HG03135 (cell line): Measurements from ENCODE around the gene RAB11FIP5.
"Not testable (repeated sequence)": the region's sequence is repeated elsewhere in the genome, so short reads cannot be mapped to it uniquely, and the experiment has no call there.

ENCODE experiments used
- ATAC-seq: cut with Tn5 transposase; IDR thresholded peaks from one replicate; pipeline ENCODE4 v1.9.1; 2021; ENCODE audit warnings: mild to moderate bottlenecking, moderate library complexity; ENCODE audit not compliant: unreplicated experiment

Gene RAB11FIP5

DNA sequence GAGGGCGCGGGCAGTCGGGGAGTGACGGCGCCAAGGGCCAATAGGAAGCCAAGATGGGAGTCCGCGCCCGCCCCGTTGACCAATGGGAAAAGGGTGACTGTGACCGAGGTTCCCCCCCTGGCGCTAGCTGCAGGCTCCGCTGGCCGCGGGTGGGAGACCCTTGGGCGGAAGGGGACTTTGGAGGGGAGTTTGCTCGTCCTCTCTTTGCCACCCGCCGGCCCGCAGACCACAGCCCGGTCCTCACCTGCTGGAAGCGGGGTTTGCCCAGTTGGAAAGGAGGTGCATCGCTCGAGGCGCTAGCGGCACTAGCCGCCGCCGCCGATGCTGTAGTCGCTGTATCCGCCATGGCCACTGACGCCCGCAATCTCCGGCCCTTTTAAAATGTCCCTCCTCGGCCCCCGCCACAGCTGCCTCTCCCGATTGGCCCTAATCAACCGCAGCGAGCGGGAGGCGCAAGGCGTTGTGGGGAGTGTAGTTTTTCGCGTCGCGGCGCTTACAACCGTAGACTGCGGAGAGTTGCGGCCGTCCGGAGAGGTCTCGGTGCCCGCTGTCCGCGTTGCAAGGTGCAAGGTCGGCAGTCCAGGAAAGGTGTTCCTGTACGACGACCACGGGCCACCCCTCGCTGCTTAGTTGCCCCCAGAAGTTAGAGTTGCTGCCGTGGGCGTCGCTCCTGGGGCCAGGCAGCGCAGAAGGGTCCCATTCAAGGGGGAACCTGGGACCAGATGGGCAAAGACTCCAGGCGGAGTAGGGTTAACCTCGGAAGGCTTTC, 41.2 kb downstream of the RAB11FIP5 start, which contains the start of gene SFXN5:
Gene SFXN5 (minus strand): TSS at position 353 of the 769 bp plus-strand sequence. CDS start 7 bp downstream, at position 346.
- peak; percentile 91 for ATAC-seq

DNA sequence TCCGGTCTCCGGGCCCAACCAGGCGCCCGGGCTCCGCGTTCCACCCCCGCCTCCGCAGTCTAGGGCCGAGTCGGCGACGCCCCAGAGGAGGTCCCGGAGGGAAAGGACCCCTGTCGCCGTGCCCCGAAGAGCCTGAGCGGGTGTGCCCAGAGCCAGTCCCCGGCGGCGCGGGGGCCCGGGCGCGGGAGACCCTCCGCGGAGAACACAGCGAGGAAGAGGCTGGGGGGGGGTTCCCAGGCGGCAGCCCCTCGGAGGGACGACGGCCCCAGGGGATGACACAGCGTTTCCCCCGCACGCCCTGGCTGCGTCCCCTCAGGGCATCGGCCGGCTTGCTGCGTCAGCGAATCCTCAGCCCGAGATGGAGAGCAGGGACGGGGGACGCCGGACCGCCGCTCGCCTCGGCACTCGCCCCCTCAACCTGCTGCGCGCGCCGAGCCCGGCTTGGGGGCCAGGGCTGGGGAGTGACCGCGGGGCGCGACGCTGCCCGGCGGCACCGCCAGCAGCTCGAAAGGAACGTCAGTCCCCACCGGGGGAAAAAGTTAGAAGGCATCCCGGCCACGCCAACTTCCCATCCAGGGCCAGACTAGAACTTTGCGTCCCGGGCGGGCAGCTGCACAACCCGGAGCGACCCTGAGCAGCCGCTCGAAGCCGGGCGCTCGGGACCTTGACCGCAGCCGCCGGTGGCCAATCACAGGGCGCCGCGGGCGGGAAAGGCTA, 41.9 kb downstream of the RAB11FIP5 start:
- peak; percentile 17 for ATAC-seq

DNA sequence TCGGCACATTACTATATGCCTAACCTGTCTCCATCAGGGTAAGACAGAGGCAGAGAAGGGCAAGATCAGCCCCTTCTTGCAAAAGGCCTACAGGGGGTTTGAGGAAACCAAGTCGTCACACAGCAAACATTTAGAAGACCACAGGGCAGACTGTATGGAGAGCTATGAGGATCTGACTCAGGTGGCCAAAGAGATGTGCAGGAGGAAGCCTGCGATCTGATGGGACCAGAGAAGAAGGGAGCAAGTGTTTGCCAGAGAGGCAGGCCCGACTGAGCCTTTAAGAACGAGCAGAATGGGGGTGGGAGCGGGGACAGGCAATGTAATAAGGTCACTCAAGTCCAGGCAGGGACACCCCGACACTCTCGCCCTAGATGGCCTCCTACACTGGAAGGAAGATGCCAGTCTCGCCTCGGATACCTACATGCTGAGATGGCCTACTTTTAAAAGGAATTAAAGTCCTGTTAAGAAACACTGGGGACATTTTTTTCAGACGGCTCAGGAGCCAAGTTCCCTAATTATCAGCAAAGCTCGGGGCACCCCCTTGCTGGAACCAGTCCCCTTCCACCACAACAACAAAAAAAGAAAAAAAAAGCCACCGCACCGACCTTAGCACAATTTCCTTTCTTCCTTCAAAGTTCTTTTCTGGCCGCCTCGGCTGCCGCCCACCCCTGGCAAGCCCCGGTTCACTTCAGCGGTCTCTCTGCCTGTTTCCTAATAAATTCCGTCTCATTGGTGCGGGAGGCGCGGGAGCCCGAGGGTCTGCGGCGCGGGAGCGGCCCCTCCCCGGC, 42.7 kb downstream of the RAB11FIP5 start:
- ATAC-seq: no peak

DNA sequence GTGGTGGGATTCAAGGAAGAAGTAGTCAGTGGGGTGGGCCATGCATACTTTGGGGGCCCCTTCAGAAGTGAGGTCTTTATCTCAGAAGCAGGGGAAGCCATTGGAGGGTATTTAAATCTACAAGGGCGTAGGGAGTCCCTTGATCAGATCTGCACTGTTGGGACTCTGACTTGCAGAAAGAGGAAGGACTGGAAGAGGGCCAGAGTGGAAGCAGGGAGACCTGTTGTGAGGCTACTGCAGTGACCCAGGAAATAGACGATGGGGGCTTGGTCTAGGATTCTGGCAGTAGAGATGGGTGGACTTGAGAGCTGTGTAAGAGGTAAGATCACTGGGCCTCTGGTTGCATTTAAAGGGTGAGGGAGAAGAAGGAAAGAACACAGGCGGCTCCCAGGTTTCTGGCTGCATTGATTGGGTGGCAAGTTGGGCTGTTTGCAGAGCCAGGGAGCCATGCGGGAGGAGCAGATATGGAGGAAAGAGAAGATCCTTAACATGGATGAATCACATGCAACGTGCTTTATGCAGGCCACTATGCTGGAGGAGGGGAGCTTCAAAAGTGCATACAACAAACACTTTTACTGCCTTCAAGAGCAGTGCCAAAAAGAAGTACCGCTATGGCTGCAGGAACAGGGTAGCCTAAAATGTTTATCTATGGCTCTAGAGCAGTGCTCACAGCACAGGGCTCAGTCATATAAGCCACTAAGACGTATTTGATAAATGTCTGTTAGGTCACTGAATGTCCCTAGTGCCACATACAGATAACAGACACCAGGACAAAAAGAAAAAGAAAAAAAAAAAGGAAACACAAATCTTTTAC, 43.5 kb downstream of the RAB11FIP5 start:
- no peak for ATAC-seq

DNA sequence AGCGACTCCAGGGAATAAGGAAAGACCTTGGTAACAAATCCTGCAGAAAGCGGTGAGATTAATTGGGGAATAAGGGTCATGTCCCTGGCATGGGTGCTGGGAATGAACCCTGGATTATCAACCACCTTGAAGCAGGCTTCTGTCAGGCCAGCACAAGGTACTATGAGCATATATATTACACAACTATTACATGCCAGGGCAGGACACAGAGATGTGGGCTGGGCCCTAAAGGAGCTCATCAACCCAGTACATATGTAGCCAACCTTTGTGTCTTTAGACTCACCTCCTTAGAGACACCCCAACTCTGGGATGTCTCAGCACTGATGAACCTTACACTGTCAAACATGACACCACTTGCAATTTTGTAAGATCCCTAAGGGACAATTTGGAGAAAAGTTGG, 44.6 kb downstream of the RAB11FIP5 start:
- no peak for ATAC-seq

DNA sequence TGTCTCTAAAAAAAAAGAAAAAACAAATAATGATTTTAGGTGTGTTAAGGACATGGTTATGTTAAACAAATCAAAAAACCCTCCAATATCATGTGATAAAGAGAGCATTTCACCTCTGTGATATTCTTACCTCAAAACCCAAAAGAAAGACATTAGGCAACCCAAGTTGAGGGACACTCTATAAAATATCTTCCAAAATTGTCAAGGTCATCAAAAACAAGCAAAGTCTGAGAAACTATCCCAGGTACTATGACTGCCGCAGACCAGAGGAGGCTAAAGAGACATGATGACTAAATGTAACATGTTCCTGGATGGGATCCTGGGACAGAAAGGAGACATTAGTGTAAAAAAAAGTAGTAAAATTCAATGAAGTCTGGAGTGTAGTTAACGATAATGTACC, 45.7 kb downstream of the RAB11FIP5 start:
- ATAC-seq: no peak

DNA sequence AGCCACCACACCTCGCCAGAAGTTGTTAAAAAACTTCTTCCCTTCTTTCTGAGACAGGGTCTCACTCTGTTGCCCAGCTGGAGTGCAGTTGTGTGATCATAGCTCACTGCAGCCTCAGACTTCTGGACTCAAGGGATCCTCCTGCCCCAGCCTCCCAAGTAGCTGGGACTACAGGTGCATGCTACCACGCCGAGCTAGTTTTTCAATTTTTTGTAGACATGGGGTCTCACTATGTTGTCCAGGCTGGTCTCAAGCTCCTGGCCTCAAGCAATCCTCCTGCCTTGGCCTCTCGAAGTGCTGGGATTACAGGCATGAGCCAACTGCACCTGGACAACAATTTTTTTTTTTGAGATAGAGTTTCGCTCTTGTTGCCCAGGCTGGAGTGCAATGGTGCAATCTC, 47.7 kb downstream of the RAB11FIP5 start:
- not testable (repeated sequence) for ATAC-seq

DNA sequence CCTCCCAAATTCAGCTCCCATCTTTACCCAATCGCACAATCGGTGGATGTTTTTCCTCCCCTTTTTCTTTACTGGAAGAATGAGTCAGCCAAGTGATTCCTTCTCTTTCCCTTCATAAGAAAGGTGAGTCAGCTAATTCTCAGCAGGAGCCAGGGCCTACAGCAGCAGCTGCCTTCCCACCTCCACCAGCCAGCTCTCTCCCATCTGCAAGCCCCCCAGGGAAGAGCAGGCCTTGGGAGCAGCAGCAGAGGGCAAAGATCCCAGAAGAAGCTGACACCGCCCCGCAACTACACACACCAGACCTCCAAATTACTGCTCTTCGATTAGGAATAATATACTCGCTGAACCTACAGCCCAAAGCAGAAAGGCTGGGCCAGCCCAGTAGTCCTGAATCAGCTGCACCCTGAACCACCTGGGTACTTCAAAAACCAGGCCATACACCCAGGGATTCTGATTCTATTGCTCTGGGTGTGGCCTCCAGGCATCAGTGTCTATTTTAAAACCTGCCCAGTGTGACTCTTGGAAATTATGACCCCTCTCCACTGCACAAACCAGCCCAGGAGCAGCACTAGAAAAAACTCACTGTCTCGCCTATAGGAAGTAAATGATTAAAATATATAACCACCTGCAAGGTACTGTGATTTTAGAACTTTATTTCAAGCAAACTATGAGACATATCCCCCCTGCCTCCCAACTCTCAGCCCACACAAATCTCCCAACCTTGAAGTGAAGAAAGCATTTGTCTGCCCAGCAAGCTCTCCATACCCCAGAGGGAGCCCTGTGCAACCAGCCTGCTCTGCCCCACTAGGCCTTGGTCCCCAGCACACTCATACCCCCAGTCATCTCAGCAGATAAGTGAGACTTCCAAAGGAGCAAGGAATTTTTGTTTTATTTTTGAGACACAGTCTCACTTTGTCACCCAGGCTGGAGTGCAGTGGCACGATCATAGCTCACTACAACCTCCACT, 48.6 kb downstream of the RAB11FIP5 start:
- no peak for ATAC-seq

DNA sequence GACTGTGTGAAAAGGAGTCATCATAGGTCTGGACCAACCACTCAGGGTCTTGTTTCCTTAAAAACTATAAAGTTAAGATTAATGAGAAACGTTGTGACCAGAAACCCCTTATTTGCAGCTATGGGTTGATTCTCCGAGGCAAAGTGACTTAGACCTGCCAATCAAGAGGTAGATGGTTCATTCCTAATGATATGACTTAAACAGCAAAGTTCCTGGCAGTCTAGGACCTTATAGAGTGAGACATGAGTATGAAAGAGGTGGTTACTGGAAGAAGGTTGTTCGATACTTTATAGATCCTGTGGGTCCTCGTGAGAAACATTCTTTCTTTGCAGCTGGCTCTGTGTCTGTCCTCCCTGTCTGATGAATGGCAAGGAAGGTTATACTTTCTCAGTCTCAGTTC, 49.3 kb downstream of the RAB11FIP5 start:
- no peak for ATAC-seq

DNA sequence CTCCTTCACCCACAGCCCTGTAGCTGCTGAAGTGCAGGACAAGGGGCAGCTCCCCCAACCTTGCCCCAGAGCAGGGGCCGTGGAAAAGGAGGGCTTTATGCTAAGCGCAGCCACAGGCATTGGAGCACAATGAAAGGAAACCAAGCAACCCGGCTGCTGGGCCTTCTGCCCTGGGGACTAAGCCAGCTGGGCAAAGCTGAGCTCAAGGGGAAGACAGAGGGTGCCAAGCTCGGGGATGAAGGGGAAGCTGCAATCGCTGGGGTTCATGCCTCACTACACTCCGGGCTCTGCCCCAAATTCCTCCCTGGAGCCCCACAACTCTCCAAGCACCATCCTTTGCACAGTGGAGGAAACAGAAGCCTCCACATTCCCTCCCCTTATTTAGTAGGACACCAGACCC, 53.6 kb downstream of the RAB11FIP5 start:
- ATAC-seq: no peak

DNA sequence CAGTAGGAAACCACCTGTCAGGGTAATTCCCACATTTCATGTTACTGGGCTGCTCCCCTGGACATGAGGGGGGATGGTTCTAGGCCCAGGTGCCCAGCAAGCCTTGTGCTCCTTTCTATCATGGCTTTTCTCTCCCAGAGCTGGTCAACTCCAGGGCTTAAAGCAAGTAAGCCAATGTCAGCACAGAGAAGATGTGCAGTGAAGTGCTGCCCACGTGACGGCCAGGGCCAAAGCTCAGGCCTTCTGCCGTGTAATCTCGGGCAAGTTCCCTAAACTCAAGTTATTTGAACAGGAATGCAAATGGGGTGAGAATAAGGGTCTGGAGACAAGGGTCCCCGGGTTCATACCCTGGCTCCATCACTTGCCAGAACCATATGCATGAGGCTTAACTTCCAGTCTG, 57.8 kb downstream of the RAB11FIP5 start:
- ATAC-seq: no peak

DNA sequence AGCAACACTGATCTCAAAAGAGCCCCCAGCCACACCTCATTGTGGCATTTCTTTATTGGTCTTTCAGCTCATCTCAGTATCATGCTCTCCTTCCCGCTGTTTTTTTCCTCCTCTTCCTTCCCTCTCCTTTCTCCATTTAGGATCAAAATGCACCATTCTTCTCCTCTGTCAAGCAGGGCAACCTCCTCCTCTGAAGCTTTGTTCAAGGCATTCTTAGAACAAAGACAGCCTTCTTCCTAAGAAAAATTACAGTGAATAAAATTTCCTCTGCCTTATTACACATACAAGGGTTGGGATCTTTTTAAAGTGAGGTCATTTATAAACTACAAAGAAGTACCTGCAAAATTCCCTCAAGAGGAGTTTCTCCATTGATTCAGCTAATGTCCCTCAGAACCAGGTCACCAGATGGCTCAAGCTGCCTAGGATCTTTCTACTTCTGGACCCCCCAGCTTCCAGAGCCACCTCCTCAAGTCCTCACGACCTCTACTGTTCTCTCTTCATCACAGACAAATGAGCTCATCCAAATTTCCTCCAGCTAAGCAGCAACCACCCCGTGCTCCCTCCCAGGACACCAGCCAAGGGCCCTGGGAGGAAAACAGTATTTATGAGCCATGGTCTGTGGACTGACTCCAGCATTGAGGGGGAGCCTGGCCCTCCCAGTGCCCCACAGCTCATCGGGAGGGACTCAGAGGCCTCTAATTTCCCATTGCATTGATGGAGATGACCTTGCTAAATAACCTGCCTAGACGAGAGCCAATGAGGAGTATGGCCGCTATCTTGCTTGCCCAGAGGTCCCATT, 59.2 kb downstream of the RAB11FIP5 start:
- no peak for ATAC-seq

DNA sequence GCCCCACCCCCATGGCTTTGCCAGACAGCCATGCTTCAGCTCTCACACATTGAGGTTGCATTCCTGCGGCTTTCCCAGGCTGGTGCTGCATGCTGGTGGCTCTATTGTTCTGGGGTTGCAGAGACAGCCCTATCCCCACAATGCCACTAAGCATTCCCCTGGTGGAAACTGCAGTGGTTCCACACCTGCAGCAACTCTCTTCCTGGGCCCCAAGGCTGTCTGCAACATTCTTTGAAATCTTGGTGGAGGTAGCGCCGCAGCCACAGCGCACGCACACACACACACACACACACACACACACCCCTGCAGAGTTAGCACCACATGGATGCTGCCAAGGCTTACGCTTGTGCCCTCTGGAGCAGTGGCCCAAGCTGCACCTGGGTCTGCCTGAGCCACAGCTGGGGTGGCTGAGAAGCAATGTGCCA, 62.6 kb downstream of the RAB11FIP5 start:
- no peak for ATAC-seq

DNA sequence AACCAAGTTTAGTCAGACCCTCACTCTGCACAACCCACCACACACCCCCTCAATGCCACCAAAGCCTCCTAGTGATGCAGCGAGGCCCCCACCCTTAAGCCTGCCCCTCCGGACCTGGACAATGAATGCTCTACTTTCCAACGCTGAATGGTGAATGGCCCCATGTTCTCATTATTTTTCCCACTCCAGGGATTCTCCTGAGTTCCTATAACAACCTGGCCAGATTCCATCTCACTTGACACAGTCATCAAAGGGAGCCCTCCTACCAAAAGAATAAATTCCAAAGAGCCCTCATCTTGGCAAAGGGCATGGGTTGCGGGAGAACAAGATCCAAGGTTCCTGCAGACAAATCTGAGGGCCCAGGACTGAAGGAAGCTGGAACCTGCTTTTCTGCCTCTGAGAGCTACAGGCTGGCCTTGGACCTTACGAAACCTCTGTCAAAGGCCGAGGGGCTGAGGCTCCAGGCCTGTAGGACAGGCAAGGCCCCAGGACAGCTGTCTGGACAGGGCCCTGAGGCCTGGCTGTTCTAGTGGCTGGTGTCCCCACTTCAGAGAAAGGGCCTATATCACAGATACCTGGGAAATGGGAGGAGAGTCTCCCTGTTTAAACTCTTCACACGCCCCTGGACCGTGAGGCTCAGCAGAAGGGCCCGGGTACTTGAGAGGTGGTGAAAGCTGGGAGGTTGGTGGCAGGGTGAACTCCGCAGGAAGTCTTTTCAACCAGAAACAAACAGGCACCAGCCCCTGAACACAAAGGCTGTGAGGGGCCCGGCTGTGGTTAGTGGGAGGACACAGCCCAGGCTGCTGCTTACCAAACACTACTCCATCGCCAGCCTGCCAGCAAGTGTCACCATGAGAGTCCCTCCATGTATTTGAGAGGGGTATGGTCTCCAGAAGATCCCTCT, 68.6 kb downstream of the RAB11FIP5 start:
- no peak for ATAC-seq

DNA sequence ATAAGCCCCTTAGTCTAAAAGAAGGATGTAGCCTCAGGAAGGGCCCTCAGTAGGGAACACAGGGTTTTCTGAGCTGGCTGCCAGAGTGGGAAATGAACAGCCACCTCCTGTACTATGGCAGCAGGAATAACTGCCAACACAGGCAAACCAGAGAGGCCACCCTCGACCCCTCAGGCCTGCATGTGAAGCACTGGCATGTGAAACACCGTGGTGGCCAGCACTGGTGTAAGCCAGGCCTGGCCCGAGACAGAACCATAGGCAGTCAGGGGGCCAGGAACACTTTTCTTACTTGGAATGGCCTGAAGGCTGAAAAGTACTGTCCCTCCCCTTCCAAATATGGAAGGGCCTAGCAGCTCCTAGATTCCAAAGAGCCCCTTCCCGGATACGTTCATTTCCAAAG, 69.5 kb downstream of the RAB11FIP5 start:
- ATAC-seq: no peak

DNA sequence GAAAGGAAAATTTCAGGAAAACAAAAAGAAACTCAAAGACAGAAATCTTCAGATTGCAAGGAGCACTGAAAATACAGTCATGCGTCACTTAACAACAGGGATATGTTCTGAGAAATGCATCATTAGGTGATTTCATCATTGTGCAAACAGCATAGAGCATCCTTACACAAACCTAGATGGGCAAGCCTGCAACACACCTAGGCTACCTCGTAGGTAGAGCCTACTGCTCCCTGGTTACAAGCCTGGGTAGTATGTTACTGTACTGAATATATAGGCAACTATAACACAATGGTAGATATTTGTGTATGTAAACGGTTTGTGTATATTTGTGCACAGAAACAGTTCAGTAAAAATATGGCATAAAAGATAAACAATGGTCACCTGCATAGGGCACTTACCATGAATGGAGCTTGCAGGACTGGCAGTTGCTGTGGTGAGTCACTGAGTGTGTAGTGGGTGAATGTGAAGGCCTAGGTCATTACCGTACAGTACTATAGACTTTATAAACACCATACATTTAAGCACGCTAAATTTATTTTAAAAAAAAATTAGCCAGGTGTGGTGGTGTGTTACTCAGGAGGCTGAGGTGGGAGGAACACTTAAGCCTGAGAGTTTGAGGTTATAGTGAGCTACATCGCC, 74.7 kb downstream of the RAB11FIP5 start:
- ATAC-seq: no peak

DNA sequence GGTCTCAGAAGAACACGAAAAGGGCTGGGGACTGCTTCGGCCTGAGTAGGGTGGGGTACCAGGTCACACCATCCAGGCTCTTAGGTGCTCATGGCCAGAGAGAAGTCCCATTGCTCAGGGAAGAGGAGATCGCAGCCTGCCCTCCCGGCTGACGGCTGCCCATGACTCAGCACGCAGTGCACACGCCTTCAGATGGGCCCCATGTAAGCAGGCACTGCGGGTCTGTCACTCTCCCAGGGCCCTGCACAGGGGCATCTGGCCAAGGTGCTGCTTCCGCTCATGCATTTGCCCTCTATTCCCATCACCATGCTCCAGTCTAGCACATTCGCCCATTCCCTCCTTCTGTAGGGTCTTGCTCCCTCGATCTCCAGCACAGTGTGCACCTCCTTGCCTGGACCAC, 76.0 kb downstream of the RAB11FIP5 start:
- ATAC-seq: no peak
